HG03378 (cell line): Measurements from ENCODE around the gene NECTIN1.
"Not testable (repeated sequence)": the region's sequence is repeated elsewhere in the genome, so short reads cannot be mapped to it uniquely, and the experiment has no call there.

Source experiments
- ATAC-seq: cut with Tn5 transposase; IDR thresholded peaks from one replicate; pipeline ENCODE4 v1.9.1; 2021; ENCODE audit warnings: mild to moderate bottlenecking, moderate library complexity; ENCODE audit not compliant: unreplicated experiment

The NECTIN1 gene

DNA sequence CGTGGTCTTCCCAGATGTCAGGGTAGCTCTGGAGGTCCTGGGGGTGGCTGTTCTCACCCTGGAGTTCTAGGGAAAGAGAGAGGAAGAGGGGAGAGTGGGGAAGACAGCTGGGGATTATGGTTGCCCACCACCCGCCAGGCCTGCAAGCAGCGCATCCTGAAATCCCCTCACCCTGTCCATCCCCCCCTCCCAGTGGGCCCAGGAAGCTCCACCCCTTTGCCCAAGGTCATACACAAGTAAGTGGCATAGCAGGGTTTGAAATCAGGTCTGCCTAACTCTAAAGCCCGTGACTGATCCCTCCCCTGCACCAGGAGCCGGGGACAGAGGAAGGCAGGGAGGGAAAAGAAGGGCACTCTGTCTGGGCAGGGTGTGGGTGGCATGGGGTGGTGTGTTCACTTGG lies 105.3 kb downstream of the NECTIN1 start:
- no peak for ATAC-seq

- no peak for ATAC-seq
Measured at GRCh38 chr11:119622454-119623143, 106.4 kb downstream of the NECTIN1 start.

GRCh38 chr11:119619665-119620064 lies 109.3 kb downstream of the NECTIN1 start:
- ATAC-seq: no peak

GRCh38 chr11:119618208-119618909 lies 110.6 kb downstream of the NECTIN1 start:
- ATAC-seq: no peak

- ATAC-seq: no peak
Measured at GRCh38 chr11:119617340-119617713, 111.7 kb downstream of the NECTIN1 start.

- no peak for ATAC-seq
Measured at GRCh38 chr11:119616586-119617339, 112.2 kb downstream of the NECTIN1 start.

GRCh38 chr11:119615882-119616196 lies 113.2 kb downstream of the NECTIN1 start:
- ATAC-seq: peak; percentile 11

- ATAC-seq: peak; percentile 74
Measured at GRCh38 chr11:119615003-119615881, 113.8 kb downstream of the NECTIN1 start.

- no peak for ATAC-seq
Measured at GRCh38 chr11:119614222-119615002, 114.6 kb downstream of the NECTIN1 start.

GRCh38 chr11:119612814-119613213 lies 116.2 kb downstream of the NECTIN1 start:
- ATAC-seq: no peak

DNA sequence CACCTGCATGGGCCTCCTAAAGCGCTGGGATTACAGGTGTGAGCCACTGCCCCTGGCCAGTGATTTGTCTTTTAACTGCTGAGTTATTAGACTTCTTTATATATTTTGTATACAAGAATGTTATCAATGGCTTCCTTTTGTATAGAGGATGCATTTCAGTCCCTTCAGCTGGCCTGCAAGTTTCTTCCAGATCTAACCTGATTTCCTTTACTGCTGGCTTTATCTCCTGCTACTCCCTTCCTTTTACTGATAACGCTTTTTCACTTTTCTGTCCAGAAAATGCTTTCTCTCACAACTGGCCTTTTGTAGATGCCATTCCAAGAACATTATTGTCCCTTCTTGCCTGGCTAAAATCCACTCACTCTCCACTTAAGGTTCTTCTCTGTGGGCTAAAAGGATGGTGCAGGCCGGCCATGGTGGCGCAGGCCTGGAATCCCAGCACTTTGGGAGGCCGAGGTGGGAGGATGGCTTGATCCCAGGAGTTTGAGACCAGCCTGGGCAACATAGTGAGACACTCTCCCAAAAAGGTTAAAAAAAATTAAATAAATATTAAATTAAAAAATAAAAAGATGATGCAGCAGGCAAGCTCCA lies 118.1 kb downstream of the NECTIN1 start:
- ATAC-seq: no peak

- ATAC-seq: no peak
Measured at GRCh38 chr11:119608781-119609180, 120.2 kb downstream of the NECTIN1 start.

DNA sequence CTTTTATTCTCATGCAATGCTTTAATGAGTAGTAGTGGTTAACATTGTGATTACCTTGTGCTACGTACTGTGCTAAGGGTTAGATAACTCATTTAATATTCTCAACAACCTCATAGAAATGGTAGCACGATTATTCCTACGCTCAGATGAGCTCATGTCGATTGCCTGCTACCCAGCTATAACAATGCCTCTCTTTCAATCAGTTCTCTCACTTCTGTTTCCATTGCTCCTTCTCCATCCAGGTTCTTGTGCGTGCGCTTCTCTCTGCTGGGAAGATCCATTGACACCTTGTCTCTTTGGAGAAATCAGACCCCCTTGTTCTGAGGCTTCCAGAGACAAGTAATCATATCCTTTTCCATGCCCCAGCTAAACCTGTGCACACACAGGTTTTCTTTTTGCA lies 120.8 kb downstream of the NECTIN1 start:
- no peak for ATAC-seq

DNA sequence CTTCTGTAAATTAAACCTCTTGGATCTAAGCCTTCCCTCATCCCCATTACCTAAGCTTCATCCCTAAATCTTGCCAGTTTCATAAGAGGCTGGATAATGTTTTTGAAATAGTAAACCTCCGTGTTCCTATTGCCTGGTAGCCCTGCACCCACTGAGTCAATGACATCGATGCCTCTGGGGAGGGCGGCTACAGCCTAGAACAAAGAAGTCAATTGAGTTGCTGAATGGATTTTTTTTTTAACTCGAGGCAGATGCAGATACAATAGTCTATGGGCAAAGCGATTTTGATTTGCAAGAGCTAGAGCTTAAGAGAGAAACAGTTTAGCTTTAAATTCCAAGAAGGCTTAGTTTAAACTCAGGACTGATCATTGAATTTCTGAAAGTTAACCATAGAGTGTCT lies 121.3 kb downstream of the NECTIN1 start:
- no peak for ATAC-seq

DNA sequence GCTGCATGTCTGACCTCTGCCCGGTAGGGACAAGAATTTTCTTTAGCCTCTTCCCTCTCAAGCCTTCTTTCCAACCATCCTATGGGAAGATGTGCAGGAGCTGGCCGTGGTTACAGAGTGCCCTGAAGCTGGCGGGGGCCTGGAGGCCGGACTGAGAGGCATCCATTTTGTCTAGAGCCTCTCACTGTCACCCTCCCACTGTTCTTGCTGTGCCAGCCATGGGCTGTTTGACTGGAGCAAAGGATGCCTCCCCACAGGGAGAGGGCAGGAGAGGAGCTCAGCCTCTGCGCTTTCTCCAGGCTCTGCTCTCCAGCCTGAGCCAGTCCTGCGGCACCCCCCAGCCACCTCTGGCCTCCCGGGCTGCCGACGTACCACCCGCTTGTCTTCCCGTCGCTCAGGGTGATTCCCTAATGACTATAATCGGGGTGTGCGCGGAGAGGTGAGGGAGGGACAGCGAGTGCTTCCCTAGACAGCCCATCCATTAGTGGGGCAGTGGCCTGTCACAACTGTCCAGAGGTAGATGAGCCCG lies 123.8 kb downstream of the NECTIN1 start:
- no peak for ATAC-seq

GRCh38 chr11:119602745-119603373 lies 126.1 kb downstream of the NECTIN1 start:
- ATAC-seq: no peak

DNA sequence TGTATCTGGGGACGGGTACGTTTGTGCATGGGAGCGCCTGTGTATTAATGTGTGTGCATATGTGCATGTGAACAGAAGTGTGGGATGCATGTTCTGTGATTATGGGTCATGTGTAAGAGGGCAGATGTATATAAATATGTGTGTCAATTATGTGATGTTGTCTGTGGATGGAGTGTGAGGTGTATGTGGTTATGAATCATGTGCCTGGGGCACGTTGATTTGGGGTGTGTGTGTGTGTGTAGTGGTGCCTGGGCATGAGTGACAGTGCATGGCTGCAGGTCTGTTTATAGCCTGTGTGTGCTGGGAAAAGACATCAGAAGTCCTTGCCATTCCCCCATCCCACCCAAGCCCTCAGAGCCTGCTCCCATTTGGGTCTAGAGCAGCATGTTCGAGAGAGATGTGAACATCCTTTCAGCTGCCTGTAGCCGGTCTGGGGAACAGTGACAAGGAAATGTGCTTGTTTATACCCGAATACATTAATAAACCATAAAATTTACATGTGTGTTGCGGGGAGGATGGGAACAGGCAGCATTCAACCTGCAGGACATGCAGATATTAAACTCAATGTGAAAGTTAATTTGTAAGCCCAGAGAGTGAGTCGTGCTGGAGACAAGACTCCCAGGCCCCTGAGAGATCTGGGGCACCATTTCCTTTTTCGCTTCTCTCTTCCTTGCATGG lies 129.0 kb downstream of the NECTIN1 start:
- no peak for ATAC-seq

DNA sequence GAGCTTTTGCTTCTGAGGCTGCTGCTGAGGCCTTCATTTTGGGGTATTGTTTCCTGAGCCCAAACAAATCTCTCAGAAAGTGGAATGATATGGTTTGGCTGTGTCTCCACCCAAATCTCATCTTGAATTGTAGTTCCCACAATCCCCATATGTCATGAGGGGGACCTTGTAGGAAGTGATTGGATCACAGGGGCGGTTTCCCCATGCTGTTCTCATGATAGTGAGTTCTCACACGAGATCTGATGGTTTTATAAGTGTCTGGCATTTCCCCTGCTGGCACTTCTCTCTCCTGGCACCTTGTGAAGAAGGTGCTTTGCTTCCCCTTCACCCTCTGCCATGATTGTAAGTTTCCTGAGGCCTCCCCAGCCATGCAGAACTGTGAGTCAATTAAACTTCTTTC lies 133.1 kb downstream of the NECTIN1 start:
- ATAC-seq: not testable (repeated sequence)
